HL-60 (cell line): ENCODE data around the gene PLCB1.

ENCODE experiments used
- DNase-seq, 2 experiments: peaks; one replicate each; pipeline ENCODE4 v3.0.0-alpha.2; 2010 to 2020; ENCODE audit warnings: low read depth in 1 of 2, low spot score in 1 of 2
- H3K27ac ChIP-seq: fragments of 250-450 bp; sonication (Bioruptor Pico); replicated peaks from 2 replicates; pipeline ENCODE4 v1.5.1; 2020; ENCODE audit warnings: mild to moderate bottlenecking, moderate library complexity
- H3K27me3 ChIP-seq: fragments of 250-450 bp; sonication (Bioruptor Pico); 2 replicates; pipeline ENCODE4 v1.5.1; 2021; ENCODE audit warnings: mild to moderate bottlenecking, moderate library complexity; ENCODE audit not compliant: insufficient read depth, poor library complexity, severe bottlenecking
- H3K4me3 ChIP-seq: replicated peaks from 2 replicates; pipeline ENCODE4 v1.5.1; 2011; ENCODE audit warnings: mild to moderate bottlenecking, control low read depth, low read length; ENCODE audit not compliant: insufficient read depth
- CTCF ChIP-seq: IDR thresholded peaks from one replicate; pipeline ENCODE4 v1.5.1; 2011; ENCODE audit warnings: low read length, control low read depth, inconsistent platforms; ENCODE audit not compliant: insufficient read depth
- GABPA ChIP-seq: IDR thresholded peaks from 2 replicates; pipeline ENCODE4 v1.6.1; 2012; ENCODE audit warnings: low read depth
- POLR2AphosphoS5 ChIP-seq: IDR thresholded peaks from 2 replicates; pipeline ENCODE4 v1.6.1; 2012; ENCODE audit warnings: low read depth
- SPI1 ChIP-seq: IDR thresholded peaks from 2 replicates; pipeline ENCODE4 v1.6.1; 2012; ENCODE audit warnings: low read depth, mild to moderate bottlenecking, borderline replicate concordance
- TF ChIP-seq, protein P1 (sequence below): IDR thresholded peaks from 2 replicates; pipeline ENCODE4 v1.6.1; 2012; ENCODE audit warnings: low read depth; ENCODE audit not compliant: insufficient replicate concordance

PLCB1 gene

GRCh38 chr20:8658103-8658502 is 526.0 kb downstream of the PLCB1 start:
- no peak overlapping the region for H3K4me3 ChIP-seq
- no peak overlapping the region for H3K27ac ChIP-seq
- TF ChIP-seq, protein P1, sequence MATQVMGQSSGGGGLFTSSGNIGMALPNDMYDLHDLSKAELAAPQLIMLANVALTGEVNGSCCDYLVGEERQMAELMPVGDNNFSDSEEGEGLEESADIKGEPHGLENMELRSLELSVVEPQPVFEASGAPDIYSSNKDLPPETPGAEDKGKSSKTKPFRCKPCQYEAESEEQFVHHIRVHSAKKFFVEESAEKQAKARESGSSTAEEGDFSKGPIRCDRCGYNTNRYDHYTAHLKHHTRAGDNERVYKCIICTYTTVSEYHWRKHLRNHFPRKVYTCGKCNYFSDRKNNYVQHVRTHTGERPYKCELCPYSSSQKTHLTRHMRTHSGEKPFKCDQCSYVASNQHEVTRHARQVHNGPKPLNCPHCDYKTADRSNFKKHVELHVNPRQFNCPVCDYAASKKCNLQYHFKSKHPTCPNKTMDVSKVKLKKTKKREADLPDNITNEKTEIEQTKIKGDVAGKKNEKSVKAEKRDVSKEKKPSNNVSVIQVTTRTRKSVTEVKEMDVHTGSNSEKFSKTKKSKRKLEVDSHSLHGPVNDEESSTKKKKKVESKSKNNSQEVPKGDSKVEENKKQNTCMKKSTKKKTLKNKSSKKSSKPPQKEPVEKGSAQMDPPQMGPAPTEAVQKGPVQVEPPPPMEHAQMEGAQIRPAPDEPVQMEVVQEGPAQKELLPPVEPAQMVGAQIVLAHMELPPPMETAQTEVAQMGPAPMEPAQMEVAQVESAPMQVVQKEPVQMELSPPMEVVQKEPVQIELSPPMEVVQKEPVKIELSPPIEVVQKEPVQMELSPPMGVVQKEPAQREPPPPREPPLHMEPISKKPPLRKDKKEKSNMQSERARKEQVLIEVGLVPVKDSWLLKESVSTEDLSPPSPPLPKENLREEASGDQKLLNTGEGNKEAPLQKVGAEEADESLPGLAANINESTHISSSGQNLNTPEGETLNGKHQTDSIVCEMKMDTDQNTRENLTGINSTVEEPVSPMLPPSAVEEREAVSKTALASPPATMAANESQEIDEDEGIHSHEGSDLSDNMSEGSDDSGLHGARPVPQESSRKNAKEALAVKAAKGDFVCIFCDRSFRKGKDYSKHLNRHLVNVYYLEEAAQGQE: no peak
- TF ChIP-seq POLR2AphosphoS5 (no peak), GABPA (no peak), CTCF (no peak), SPI1 (no peak)
- H3K27me3 ChIP-seq: no peaks in the 10 kb centered on the region
- peak; percentile 8 to 59 for DNase-seq

- no peak overlapping the region for H3K4me3 ChIP-seq
- DNase-seq: no peak
- no peak for TF ChIP-seq CTCF
- TF ChIP-seq POLR2AphosphoS5: no peak
- TF ChIP-seq SPI1: no peak
- TF ChIP-seq, protein P1: no peak
- no peak for TF ChIP-seq GABPA
- H3K27ac ChIP-seq: no peak overlapping the region
- no peaks in the 10 kb centered on the region for H3K27me3 ChIP-seq
Measured at GRCh38 chr20:8661229-8661952, 529.3 kb downstream of the PLCB1 start.

DNA sequence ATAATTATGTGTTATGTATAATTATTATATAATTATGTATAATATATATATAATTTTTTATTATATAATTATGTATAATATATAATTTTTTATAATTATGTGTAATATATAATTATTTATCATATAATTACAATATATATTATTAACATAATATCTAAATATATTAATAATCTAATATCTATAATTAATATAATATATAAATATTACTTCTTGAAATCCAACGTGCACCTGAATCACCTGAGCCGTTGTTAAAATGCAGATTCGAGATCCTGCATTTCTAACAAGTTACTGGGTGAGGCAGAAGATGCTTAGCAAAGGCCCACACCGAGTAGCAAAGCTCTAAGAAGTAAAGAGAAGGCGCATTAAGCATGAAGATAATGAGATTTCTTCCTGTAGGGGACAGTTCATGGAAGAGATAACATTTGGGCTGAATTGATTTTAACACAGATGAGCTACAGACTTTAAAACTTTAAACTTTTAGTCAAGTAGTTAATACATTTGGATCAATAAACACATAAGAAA is 530.4 kb downstream of the PLCB1 start:
- DNase-seq: no peak
- no peaks in the 10 kb centered on the region for H3K27me3 ChIP-seq
- TF ChIP-seq POLR2AphosphoS5 (no peak), GABPA (no peak), SPI1 (no peak), CTCF (no peak)
- TF ChIP-seq, protein P1: no peak
- no peak overlapping the region for H3K27ac ChIP-seq
- H3K4me3 ChIP-seq: no peak overlapping the region
